Stromal cell of bone marrow (primary cell): ENCODE results near the gene CCNI2.

ENCODE experiments used
- DNase-seq: peaks from one replicate; pipeline ENCODE4 v3.0.0-alpha.2; 2012; ENCODE audit warnings: low read depth

The CCNI2 gene, protein sequence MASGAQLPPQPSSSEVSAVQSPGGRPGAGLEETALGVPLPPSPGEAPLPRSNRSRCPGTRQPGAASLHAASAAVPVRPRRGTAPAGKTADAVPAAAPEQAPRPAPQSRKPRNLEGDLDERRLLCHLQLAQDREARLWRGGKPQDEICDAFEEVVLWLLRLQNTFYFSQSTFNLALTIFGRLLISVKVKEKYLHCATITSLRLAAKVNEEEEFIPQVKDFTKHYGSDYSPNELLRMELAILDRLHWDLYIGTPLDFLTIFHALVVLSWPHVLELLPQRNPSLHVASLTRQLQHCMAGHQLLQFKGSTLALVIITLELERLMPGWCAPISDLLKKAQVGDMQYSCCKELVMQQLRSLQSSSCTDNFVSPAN

DNA sequence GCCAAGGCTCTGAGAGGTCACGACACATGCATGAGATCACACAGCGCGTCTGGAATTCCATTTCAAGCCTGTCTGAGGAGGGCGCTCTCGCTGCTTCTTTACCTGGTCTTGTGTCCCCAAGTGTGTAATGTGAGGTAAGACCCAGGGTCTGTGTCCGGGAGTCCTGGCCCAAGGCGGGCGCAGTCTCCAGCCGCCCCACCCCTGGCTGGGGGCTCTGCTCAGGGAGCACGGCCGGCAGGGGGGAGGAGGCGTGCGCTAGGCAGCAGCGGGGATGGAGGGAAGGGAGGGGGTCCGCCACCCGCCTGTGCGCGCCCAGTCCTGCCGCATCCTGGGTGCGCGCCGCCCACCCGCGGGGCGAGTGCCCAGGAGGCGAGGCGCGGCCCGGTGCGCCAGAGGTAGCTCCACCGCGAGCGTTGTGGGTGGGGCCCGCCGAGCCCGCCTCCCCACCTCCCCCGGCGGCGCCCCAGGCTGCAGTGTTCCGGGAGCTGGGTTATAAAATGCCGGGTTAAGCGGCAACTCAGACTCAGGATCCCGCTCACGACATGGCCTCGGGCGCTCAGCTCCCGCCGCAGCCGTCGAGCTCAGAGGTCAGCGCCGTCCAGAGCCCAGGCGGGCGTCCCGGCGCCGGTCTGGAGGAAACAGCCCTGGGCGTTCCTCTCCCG, at the start of gene CCNI2:
TSS of gene CCNI2 (plus strand) at position 473 of the 662 bp plus-strand sequence. CDS start at position 543, 70 bp downstream.
- DNase-seq = no peak

DNA sequence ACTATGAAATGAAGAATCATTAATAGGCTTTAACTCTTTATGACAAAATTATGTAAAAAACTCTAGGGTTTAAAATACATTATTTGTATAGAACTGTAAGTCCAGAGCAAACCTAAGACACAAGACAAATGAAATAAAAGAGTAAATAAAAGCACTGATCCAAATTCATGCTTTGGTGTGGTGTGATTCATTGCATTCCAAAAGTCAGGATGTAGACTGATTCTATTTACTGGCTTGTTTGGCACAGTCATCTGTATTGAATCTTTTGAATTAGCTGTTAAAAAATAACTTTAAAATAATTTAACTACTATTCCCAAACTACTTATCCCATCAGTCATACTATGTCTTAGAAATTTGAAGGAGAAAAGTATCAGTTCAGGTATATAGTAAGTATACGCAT, 42.4 kb upstream of the CCNI2 start:
- no peak for DNase-seq

DNA sequence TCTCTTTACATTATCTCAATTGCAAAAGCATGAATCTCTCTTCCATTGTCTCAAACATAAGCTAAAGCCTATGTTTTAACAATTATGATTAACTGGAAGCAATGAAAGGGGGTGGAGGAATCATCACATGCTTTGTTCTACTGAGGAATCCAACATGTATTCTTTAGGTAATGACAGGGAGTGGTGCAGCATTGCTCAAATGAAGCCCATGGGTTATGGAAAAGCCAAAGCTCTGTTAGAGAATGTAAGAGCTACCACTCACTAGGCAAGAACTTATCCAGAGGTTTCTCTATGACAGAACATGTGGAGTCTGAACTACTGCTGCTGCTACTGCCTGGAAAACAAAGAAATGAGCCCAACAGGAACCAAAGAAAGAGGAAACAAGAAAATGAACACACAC, 38.6 kb upstream of the CCNI2 start:
- DNase-seq = no peak

DNA sequence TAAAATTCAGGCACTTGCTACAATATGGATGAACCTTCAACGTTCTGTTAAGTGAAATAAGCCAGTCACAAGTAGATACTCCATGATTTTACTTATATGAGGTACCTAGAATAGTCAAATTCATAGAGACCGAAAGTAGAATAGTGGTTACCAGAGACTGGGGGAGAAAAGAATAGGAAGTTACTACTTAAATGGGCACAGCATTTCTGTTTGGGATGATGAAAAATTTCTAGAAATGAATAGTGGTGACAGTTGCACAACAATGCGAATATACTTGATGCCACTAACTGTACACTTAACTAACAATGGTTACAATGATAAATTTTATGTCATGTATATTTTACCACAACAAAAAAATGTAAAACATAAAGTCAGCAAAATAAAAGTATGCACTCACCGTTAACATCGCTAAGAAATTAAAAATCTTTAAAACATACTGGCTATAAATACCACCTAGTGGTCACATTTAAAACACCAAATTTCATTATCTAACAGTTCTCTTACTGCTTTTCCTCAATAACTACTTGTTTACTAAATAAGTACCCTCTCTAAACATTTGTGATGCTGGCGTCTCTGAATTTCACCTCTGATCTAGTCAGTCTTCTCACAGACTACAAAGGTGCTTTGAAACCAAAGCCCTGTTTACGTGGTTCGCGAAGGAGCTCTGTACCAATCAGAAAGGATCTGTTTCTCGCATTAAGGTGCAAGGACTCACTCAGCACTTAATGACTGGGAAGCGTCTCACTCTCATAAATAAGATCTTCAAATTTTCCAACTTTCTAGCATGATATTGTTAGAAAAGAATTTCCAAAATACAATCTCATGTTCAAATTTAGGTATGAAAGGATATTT, 32.5 kb upstream of the CCNI2 start:
- DNase-seq = no peak

DNA sequence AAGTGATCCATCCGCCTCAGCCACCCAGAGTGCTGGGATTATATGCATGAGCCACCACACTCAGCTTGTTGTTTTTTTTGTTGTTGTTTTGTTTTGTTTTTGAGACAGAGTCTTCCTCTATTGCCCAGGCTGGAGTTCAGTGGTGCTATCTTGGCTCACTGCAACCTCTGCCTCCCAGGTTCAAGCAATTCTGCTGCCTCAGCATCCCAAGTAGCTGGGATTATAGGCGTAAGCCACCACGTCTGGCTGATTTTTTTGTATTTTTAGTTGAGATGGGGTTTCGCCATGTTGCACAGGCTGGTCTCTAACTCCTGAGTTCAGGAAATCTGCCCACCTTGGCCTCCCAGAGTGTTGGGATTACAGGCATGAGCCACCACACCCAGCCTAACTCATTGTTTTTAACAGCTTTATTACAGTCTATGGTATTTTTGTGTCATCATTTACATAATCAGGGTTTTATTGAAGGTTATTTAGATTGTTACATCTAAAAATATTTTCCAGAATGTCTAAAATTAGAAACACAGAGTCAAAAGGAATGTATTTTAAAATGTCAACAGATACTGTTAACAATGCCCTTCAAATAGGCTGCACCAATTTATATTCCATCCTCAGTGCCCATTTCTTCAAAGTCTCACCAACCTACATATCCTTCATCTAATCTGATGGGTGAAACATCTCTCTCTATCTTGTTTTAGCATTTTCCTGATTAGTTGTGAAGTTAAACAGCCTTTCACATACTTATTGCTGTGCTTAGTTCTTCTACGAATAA, 28.5 kb upstream of the CCNI2 start:
- no peak for DNase-seq

DNA sequence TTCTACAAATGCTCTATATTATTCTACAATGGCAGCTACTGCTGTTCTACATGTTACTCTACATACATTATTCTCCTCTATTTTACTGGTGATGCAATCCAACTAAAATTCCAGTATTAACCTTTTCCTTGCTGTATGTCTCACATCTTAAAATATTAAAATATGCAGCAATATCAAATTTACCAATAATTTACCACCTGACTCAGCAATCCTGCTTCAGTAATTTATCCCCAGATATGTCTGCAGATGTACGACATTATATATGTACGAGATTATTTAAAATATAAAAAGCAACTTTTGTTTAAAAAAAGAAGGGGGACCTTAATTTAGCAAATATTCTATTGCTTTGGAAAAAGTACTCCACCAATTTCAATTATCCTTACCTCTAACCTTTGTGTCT, 21.5 kb upstream of the CCNI2 start:
- DNase-seq = no peak

DNA sequence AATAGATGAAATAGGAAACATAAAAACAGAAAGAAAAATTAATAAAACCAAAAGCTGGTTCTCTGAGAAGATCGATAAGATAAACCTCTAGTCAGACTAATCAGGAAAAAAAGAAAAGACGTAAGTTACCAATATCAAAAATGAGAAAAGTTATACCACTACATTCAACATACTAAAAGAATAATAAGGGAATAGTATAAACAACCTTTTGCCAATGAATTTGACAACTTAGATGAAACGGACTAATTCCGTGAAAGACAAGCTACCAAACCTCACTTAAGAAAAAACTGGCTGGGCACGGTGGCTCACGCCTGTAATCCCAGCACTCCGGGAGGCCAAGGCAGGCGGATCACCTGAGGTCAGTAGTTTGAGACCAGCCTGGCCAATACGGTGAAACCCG, 17.3 kb upstream of the CCNI2 start:
- no peak for DNase-seq

DNA sequence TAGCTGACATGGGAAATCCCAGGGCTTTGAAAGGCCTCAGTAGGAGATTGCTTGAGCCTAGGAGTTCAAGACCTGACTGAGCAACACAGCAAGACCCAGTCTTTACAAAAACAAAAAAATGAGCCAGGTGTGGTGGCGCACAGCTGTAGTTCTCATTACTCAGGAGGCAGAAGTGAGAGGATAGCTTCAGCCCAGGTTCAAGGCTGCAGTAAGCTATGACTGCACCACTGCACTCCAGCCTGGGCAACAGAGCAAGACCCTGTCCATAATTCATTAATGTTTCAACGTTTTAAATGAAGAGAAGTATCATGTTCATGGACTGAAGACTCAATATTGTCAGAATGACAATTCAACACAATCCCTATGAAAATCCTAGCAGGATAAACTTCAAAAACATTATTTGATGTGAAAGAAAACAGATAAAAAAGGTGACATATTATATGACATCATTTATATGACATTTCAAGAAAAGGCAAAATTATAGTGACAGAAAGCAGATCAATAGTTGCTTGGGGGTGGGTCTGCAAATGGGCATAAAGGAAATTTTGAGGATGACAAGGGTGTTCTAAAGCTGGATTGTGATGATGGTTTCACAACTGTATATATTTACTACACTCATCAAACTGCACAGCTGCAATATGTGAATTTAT, 13.6 kb upstream of the CCNI2 start:
- no peak for DNase-seq

DNA sequence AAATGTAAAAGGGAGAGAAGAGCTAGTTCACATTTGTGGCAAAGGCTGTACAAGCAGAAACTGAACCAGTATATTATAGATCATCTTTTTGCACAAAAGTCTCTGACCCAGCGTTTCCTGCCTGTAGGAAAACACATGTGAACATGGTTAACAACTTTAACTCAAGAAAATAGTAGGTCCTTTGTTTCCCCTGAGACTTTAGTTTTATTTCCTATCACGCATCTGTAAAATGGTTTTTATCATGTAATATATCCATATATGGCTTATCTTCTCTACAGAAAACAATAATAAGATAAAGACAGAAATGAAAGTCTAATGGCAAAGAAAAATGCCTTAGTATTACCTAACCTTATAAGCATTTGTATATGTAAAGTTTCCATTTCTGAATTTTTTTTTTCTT, 12.5 kb upstream of the CCNI2 start:
- DNase-seq = no peak

DNA sequence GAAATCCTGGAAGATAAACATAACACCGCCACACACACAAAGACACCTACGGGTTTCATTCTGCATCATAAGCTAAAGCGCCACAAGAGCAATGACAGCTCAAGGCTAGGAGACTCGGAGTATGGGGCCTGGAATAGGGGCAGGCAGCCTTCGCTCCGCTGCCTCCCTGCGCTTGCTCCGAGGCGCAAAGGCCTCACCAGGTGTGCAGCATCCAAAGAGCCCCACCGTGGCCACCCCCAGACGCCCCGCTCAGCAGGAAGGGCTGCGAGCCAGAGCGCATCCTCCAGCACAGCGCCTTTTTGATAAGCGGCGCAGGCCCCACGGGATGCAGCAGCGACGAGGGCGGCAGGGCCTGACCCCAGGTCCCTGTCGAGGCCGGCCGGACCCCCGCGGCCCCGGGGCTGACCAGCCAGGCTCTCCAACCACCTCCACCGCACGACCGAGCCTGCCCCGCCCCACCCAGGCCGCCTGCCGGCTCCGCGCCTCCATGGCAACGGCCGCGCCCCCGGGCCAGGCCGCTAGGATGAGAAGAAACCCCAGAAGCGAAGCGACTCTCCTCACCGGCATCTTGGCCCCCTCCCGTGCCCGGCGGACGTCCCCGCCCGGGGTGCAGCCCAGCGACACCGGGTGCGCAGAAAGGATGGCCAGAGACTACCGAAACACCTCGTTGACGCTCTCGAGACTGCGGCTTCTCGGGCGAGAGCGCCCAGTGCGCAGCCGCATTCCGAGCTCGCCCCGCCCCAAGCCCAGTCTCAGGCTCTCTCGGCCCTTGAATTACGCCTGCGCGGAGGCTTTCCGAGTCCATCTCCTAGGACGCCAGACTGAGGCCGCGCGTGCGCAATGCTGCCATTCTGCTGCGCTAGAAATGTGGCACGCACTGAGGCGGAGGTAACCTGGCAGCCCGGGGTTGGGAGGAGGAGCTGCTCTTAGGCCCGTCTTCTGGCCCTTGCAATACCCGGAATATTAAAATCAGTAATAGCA, 10.1 kb upstream of the CCNI2 start, which contains the start of gene KIF3A:
TSS of gene KIF3A (minus strand) at position 694 of the 981 bp plus-strand sequence. CDS start at position 567, 127 bp downstream.
- peak; percentile 90 for DNase-seq

DNA sequence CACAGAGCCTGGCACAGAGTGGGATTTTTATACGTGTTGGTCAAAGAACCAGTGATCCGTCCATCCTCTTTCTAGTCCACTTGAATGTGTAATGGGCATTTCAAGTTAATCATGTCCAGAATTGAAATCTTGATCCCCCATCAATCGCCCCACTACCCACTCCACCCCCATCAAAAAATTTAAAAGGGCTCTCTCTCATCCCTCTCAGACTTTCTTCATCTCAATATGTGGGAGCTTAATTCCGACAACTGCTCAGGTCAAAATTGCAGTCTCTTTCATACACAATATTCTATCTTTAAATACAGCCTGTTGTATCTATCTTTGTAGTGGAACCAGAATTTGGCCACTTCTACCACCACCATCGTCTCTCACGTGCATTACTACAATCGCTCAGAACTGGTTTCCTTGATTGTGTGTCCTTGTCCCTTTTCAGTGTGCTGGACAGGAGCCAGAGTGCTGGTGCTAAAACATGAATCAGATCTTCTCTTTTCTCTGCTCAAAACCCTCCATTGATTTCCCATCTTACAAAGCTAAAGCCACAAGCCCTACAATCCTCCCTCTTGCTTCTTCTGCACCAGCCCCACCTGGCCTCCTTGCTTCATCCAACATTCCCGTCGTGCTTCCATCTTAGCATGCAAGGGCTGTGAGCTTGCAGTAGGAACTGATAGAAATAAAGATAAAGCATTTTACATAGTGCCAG, 9.1 kb upstream of the CCNI2 start:
- no peak for DNase-seq

DNA sequence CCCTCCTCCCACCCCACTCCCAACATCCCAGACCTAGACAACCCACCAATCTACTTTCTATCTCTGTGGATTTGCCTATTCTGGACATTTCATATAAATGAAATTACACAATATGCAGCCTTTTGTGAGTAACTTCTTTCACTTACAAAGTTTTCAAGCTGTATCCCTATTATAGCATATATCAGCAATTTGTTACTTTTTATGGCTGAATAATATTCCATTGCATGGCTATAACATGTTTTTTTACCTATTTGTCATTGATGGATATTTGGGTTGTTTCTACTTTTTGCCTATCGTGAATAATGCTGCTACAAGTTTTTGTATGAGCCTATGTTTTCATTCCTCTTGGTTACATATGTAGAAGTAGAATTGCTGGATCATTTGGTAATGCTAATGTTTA, 8.0 kb upstream of the CCNI2 start:
- DNase-seq = no peak

DNA sequence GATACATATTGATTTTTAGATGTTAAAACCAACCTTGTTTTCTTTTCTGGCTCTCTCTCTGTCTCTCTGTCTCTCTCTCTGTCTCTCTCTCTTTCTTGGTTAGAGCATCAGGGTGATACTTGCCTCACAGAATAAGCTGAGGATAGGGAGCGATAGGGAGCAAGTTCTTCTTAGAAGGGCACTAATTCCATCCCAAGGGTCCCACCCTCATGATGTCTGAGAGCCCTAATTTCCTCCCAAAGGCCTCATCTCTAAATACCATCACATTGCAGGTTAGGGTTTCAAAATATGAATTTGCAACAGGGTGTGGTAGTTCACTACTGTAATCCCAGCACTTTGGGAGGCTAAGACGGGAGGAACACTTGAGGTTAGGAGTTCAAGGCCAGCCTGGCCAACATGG, 5.1 kb upstream of the CCNI2 start:
- DNase-seq = no peak

DNA sequence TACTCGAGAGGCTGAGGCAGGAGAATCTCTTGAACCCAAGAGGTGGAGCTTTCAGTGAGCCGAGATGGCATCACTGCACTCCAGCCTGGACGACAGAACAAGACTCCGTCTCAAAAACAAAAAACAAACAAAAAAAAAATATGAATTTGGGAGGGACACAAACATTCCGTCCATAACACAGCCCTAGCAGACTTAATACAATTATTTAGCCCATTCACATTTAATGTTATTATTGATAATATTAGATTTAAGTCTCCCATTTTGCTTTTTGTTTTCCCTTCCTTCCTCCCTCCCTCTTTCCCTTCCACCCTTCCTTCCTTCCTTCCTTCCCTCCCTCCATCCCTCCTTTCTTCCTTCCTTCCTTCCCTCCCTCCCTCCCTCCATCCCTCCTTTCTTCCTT, 4.6 kb upstream of the CCNI2 start:
- no peak for DNase-seq

DNA sequence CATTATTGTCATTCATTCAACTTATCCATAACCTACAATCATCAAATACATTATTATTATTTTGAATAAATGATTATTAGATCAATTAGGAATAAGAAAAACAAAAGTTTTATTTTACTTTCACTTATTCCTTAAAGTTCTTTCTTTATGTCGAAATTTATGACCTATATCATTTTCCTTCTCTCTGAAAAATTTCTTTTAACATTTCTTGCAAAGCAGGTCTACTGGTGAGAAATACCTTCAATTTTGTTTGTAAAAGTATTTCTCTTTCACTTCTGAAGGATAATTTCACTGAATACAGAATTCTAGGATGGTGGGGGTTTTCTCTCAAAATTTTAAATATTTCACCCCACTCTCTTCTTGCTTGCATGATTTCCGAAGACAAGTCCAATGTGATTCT, 2.6 kb upstream of the CCNI2 start:
- DNase-seq = no peak

DNA sequence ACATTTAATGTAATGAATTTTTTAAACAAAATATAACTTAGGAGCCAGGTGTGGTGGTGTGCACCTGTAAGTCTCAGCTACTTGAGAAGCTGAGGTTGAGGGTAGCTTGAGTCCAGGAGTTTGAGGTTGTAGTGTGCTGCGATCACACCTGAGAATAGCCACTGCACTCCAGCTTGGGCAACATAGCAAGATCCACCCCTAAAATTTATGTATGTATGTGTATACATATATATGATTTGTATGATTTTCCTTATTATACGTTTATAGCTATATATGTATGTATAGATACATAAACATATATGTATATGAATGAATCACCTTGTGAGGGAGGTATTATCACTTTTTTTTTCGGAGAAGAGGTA, 653 bp upstream of the CCNI2 start:
- no peak for DNase-seq

DNA sequence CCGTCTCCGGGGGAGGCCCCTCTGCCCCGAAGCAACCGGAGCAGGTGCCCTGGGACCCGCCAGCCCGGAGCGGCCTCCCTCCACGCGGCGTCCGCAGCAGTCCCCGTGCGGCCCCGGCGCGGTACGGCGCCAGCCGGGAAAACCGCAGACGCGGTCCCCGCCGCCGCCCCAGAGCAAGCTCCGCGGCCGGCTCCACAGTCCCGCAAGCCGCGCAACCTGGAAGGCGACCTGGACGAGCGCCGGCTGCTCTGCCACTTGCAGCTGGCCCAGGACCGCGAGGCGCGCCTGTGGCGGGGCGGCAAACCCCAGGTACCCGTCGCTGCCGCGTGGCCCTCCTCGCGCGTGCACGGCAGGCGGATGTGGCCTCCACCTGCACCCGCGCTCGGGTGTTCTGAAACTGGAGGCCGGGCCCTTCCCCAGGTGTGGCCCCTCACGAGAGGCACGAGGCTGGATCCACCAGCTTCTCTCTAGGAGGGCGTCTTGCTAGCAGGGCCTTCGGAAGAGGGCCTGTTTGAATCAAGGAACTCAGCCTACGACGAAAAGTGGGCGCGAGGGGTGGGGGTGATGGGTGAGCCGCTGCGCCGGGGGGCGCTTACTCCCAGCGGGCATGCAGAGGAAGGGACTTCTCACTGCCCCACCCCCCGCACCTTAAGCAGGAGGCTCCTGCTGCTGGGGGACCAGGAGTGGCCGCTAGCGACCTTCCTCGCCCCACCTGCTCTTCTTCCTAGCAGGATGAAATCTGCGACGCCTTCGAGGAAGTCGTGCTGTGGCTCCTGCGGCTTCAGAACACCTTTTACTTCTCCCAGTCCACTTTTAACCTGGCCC, 602 bp downstream of the CCNI2 start:
- DNase-seq = no peak

DNA sequence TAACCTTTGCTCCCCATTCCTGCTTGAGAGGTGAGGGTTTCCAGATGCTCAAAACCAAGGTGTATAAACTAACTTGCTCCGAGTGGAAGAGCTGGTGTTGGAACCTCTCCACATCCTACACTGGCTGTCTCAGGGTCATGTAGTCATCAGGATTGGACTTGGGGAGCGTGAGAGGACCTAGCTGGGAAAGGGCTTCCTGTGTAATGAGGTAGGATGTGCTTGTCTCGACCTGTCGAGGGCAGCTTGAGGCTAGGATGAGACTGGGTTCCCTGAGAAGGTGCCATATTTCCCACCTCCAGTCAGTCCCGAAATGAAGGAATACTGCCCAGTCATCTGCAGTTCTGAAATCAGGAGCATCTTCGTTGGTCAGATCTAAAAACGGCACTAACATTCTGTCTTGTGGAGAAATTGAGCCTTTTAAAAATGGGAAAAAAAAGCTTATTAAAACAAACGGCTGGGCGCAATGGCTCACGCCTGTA, 1.3 kb downstream of the CCNI2 start:
- DNase-seq = no peak

DNA sequence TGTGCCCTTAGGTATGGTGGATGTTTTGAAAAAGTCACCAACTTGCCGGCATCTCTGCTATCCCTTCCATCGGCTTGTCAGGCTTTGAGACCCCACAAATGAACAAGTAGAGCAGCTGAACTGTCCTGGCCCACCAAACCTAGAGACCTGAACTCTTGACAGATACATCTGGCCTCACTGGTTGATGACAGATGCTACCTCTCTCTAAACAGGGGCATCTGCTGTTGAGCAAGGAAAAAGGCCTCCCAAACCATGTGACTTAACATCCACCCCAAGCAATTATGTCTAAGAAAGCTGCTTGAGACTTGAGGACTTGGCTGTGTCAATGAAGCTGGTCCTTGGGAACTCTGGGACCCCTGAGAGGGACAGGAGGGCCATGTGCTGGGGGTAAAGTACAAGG, 2.3 kb downstream of the CCNI2 start:
- no peak for DNase-seq
